NCI-H524 (cell line): ENCODE results near the gene ASIC1.
"Not testable (repeated sequence)": the region's sequence is repeated elsewhere in the genome, so short reads cannot be mapped to it uniquely, and the experiment has no call there.

ENCODE experiments used
- DNase-seq, 2 experiments: peaks; one replicate each; lab custom pipeline; 2025; lab: John Stamatoyannopoulos, UW

The ASIC1 gene

GRCh38 chr12:50057000-50057841 is at the start of gene ASIC1:
Gene ASIC1 (plus strand): TSS chr12:50057596. CDS start chr12:50058767, 1,171 bp downstream.
- DNase-seq: peak; percentile 79 to 91

DNA sequence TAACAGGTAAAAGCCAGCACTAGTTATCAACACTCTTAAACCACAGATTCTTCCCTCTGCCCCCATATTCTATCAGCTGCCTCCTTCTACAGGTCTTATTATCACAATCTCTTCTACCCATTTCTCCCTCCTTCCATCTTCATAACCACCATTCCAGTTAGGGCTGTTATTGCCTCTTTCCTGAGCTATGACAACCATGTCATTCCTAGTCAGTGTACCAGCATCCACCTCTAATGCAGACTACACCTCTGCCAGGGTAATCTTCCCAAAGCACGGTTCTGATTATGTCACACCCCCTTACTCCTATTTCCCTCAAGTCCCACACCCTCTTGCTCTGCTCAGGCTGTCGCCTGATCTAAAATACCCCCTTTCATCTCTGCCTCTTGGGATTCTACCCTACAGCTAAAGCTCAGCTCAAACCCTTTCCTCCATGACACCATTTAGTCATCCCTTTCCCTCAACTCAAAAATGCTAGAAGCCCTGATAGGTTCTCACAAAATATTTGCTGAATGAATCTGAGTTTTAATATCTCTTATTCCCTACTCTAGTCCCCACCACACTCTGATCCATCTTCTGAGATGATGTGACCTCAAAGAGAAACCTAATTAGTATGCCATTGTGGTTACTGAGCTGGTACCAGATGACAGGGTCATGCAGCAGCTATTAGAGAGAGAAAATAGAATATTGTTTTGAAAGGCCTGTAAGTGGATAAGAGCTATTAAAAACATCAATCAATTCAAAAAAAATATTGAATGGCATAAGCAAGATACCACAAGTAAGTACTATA is 43.8 kb upstream of the ASIC1 start:
- DNase-seq: no peak

- DNase-seq: no peak
Measured at GRCh38 chr12:50014342-50014741, 43.1 kb upstream of the ASIC1 start.

- DNase-seq: peak in 1 of 2 experiments; percentile 54
Measured at GRCh38 chr12:50016501-50017475, 40.6 kb upstream of the ASIC1 start.

GRCh38 chr12:50017641-50018040 is 39.8 kb upstream of the ASIC1 start:
- no peak for DNase-seq

GRCh38 chr12:50018154-50018553 is 39.2 kb upstream of the ASIC1 start:
- DNase-seq: no peak

DNA sequence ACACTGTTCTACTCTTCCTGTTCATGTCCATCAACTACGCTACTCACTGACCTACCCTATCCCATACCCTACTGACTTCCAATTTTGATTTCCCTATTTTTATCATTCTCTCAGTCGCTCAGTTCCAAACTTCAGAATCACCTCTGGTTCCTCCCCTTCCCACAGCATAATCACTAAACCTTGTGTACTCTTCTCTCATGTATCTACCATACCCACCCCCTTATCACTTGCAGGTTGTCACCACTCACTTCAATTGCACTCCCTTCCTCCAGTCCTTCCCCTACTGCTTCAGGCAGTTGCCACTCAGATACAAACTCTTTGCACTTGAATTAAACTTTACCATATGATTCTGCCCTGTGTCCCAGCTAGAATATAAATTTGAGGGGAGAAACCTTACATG is 38.4 kb upstream of the ASIC1 start:
- DNase-seq: no peak

- DNase-seq: no peak
Measured at GRCh38 chr12:50019524-50019923, 37.9 kb upstream of the ASIC1 start.

DNA sequence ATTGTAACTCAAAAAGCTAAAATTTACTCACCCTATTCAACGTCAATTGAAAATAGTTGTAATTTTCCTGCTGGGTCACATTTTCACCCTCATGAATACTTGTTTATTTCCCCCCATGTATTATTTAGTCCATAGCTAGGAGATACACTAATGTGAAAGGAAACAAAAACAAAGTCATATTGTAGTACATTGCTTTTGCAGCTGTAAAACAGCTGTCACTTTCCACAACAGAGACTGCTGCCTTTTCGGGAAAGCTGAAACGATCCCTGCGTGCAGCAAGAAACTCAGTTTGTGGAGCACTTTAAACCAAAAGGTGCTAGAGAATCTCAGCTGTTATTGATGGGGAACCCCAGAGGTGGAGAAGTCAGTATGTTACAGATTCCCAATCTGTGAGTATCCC is 36.4 kb upstream of the ASIC1 start:
- DNase-seq: no peak

GRCh38 chr12:50022903-50023302 is 34.5 kb upstream of the ASIC1 start:
- DNase-seq: no peak

DNA sequence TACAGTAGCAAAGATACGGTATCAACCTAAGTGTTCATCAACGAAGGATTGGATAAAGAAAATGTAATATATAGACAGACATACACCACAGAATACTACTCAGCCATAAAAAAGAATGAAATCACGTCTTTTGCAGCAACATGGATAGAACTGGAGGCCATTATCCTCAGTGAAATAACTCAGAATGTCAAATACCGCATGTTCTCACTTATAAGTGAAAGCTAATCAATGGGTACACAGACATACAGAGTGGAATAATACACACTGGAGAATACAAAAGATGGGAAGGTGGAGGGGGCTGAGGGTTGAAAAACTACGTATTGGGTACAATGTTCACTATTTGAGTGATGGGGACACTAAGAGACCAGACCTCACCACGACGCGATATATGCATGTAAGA is 33.2 kb upstream of the ASIC1 start:
- DNase-seq: no peak

GRCh38 chr12:50024805-50025186 is 32.6 kb upstream of the ASIC1 start:
- no peak for DNase-seq

DNA sequence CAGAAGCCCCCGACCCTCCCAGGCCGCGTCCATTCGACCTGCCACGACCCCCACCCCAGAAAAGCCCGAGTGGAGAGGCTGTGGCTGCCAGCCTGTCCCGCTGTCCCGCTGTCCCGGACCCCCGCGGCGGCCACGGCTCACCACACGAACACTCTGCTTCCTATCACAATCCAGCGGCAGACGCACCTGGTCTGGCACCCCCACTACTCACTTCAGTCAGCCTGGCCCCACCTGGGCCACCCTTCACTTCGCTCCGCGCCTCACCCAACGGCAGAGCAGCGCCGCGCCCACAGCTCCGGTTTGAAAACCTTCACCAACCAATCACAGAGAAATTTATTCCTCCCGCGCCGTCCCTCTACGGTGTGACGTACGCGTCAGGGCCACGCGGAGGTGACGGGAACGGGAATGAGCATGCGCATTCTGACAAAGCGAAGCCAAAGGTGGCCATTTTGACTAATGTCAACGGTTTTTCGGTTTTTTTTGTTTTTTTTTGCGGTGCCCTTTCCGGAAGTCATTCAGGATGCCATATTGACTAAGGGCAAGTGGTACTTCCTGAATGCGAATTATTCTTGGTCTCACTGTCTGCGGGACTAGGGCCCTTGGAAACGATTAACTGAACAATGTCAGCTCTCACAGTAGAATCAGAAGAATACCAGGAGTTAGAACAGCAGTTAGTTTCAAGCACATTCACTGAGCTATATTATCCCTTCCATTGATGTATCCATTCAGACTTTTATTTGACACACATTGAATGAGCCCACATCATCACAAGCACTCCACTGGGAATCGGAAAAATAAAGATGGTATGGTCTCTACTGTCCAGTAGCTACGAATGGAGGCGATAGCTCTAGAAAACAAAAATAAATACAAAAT is 32.0 kb upstream of the ASIC1 start, which contains the start of gene RACGAP1:
RACGAP1 (minus strand) TSS at position 308 of the 873 bp plus-strand sequence. CDS start 8,779 bp downstream, outside the sequence.
- DNase-seq: peak; percentile 96 to 99

DNA sequence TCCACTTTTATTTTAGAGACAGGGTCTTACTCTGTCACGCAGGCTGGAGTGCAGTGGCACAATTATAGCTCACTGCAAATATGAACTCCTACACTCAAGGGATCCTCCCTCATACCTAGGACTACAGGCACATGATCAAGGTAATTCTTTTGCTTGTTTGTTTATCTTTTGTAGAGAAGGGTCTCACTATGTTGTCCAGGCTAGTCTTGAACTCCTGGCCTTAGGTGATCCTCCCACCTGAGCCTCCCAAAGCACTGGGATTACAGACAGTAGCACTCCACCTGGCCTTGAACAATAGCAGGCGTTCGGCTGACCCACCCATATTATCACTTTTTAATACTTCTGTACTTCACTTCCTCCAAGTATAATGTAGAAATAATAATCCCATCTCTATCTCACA is 30.7 kb upstream of the ASIC1 start:
- DNase-seq: no peak

DNA sequence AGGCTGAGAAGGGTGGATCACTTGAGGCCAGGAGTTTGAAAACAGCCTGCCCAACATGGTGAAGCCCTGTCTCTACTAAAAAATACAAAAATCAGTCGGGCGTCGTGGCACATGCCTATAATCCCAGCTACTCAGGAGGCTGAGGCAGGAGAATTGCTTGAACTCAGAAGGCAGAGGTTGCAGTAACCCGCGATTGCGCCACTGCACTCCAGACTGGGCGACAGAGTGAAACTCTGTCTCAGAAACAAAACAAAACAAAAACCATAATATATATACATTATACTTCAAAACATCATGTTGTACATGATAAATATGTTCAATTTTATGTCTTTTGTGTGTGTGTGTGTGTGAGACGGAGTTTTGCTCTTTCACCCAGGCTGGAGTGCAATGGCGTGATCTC is 26.9 kb upstream of the ASIC1 start:
- DNase-seq: not testable (repeated sequence)

GRCh38 chr12:50032515-50032853 is 24.9 kb upstream of the ASIC1 start:
- no peak for DNase-seq

DNA sequence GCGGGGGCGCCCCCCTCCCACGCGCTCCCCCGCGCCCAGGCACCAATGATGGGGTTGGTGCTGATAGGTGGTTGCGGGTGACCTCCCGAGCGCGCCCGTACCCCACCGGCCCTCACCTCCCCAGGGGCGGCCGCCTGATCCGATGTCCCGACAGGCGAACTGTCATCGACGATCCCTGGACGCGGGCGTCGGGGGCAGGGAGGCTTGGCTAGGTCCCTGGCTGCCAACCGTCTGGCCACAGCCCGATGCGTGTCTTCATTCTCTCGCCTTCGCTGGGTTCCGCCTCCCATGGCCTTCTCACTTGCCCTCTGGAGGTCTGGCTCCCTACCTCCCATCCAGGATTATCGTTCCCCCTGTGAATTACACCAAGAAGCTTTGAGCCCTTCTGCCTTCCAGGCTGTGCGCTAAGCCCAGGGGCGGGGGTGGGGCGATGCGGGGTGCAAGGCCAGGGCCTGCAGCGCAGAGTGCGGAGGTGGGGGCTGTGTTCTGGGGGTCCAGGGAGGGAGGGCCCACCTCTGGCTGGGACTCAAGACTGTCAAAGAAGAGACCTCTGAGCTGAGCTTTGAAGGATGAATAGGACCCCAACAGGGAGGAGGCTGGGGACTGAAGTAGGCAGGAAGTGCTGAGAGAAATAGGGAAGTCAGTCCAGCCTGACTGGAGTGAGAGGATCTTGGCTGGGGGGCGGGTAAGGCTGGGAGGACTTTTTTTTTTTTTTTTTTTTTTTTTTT is 24.4 kb upstream of the ASIC1 start:
- DNase-seq: peak in 1 of 2 experiments; percentile 49

GRCh38 chr12:50038336-50038735 is 19.1 kb upstream of the ASIC1 start:
- no peak for DNase-seq

DNA sequence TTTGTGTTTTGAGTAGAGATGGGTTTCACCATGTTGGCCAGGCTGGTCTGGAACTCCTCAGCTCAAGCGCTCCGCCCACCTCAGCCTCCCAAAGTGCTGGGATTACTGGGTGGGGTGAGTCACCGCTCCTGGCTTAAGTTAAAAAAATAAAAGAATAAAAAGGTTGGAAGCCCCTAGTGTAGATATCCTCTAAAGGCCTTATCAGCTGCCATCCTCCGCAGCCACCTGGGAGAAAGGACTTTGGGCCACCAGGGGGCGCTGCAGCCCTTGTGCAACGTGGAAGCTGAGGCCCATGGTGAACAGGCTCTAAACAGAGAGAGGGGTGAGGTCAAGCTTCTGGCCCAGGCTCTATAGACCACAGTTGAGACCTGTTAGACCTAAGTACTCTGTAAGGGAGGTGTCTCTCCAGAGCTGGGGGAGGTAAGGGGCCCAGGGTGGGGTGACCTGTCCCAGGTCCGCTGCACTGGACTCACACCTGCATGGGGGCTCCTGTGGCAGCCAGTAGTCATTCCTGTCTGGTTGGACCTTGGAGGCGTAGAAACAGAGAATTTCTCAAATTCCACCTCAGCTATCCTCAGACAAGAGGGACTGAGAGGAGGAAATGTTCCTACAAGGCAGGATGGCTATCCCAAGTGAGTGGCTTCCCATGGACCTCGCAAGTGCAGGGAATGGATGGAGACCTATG is 18.1 kb upstream of the ASIC1 start:
- DNase-seq: peak; percentile 66 to 89

GRCh38 chr12:50040657-50041056 is 16.7 kb upstream of the ASIC1 start:
- DNase-seq: no peak
